Colonic mucosa (tissue), 4 donors: ENCODE measurements around the gene SFSWAP. TPM values are rescaled to one million over a fixed set of nuclear protein-coding genes. Genes with fewer than 3 reads are reported as not detected.

ENCODE experiments used
- DNase-seq: peaks from one replicate; pipeline ENCODE4 v3.0.0-alpha.2; 2020
- H3K27ac ChIP-seq: fragments of 200-600 bp; one replicate; pipeline ENCODE4 v1.8.0; 2021
- H3K27me3 ChIP-seq: fragments of 200-600 bp; one replicate; pipeline ENCODE4 v1.8.0; 2021
- H3K36me3 ChIP-seq: fragments of 200-600 bp; one replicate; pipeline ENCODE4 v1.8.0; 2021
- H3K4me1 ChIP-seq: fragments of 200-600 bp; one replicate; pipeline ENCODE4 v1.8.0; 2021; ENCODE audit warnings: mild to moderate bottlenecking
- H3K4me3 ChIP-seq: fragments of 200-600 bp; one replicate; pipeline ENCODE4 v1.8.0; 2021
- H3K9ac ChIP-seq, 2 donors: one replicate each; pipeline ENCODE4 v1.7.0; 2013; ENCODE audit warnings: control low read depth in 2 of 2, low read depth in 2 of 2, low read length in 2 of 2
- H3K9me3 ChIP-seq: fragments of 200-600 bp; one replicate; pipeline ENCODE4 v1.8.0; 2021
- intact Hi-C: fragments of 100-400 bp; cut with DNase I; formaldehyde crosslinking; loops from one replicate; pipeline ENCODE4 v1.14.1; 2022
- total RNA-seq, 2 donors: library from RNA; stranded (reverse); fragmentation: NEBNext Ultra II Directional in 1 of 2; extraction: Animal tissue kit (Norgen Biotek cat#: 25700) in 1 of 2; gene quantifications; one replicate each; pipeline ENCODE4 v1.2.1, GENCODE V29; 2021
- TF ChIP-seq, protein P1 (sequence below): fragments of 200-600 bp; IDR thresholded peaks from one replicate; pipeline ENCODE4 v1.8.0; 2022; ENCODE audit warnings: antibody characterized with exemption, mild to moderate bottlenecking
- donor health status: healthy.
- donor health status: DM: no; HTN: no; CAD: no.
- donor health status: DM: no; HTN: no; CAD: no.

SFSWAP gene
- total RNA-seq, 2 donors from 2014 or later = 28.2 to 35.6 TPM

DNA sequence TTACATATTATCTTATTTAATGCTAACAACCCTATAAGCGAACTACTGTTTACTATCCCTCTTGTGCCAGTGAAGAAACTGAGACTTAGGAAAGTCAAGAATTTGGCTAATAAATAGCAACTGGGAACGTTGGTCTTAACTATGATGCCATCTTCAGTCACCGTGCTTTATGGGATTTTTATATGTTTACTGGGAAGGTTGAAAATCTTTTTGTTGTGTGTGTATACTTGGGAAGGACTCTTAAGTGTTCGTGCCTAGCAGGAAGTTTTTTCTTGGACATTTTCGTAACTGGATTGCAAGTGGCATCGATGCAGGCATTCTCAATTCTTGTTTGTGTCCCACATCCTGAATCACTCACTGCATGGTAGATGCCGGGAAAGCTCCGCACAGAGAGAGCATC lies 9.4 kb downstream of the SFSWAP start:
- peaks cover 8% of the 10 kb centered on the region for H3K36me3 ChIP-seq
- intact Hi-C loops = no loop called here
- no peaks in the 10 kb centered on the region for H3K27me3 ChIP-seq
- DNase-seq = no peak
- no peak overlapping the region for H3K9ac ChIP-seq
- H3K27ac ChIP-seq = no peak overlapping the region
- H3K4me3 ChIP-seq = no peak overlapping the region
- TF ChIP-seq, protein P1, sequence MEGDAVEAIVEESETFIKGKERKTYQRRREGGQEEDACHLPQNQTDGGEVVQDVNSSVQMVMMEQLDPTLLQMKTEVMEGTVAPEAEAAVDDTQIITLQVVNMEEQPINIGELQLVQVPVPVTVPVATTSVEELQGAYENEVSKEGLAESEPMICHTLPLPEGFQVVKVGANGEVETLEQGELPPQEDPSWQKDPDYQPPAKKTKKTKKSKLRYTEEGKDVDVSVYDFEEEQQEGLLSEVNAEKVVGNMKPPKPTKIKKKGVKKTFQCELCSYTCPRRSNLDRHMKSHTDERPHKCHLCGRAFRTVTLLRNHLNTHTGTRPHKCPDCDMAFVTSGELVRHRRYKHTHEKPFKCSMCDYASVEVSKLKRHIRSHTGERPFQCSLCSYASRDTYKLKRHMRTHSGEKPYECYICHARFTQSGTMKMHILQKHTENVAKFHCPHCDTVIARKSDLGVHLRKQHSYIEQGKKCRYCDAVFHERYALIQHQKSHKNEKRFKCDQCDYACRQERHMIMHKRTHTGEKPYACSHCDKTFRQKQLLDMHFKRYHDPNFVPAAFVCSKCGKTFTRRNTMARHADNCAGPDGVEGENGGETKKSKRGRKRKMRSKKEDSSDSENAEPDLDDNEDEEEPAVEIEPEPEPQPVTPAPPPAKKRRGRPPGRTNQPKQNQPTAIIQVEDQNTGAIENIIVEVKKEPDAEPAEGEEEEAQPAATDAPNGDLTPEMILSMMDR = no peak
- no peaks in the 10 kb centered on the region for H3K4me1 ChIP-seq
- H3K9me3 ChIP-seq = no peaks in the 10 kb centered on the region

GRCh38 chr12:131720921-131721320 lies 10.0 kb downstream of the SFSWAP start:
- no peak overlapping the region for H3K4me3 ChIP-seq
- no peak for DNase-seq
- H3K9me3 ChIP-seq = no peaks in the 10 kb centered on the region
- H3K36me3 ChIP-seq = peaks cover 8% of the 10 kb centered on the region
- TF ChIP-seq, protein P1 = no peak
- H3K9ac ChIP-seq = no peak overlapping the region
- H3K4me1 ChIP-seq = no peaks in the 10 kb centered on the region
- H3K27me3 ChIP-seq = no peaks in the 10 kb centered on the region
- intact Hi-C loops = no loop called here
- no peak overlapping the region for H3K27ac ChIP-seq

GRCh38 chr12:131721548-131721947 lies 10.7 kb downstream of the SFSWAP start:
- H3K27ac ChIP-seq = no peak overlapping the region
- TF ChIP-seq, protein P1 = no peak
- H3K4me1 ChIP-seq = no peaks in the 10 kb centered on the region
- no peak overlapping the region for H3K4me3 ChIP-seq
- H3K27me3 ChIP-seq = no peaks in the 10 kb centered on the region
- H3K9me3 ChIP-seq = no peaks in the 10 kb centered on the region
- no peak overlapping the region for H3K9ac ChIP-seq
- peaks cover 8% of the 10 kb centered on the region for H3K36me3 ChIP-seq
- no peak for DNase-seq
- intact Hi-C loops = no loop called here

GRCh38 chr12:131723532-131723931 lies 12.6 kb downstream of the SFSWAP start:
- Histone ChIP-seq H3K27ac (no peak overlapping the region), H3K9me3 (no peaks in the 10 kb centered on the region), H3K4me1 (no peaks in the 10 kb centered on the region), H3K36me3 (peaks cover 13% of the 10 kb centered on the region), H3K9ac (no peak overlapping the region), H3K27me3 (no peaks in the 10 kb centered on the region), H3K4me3 (no peak overlapping the region)
- TF ChIP-seq, protein P1 = no peak
- intact Hi-C loops = no loop called here
- no peak for DNase-seq

DNA sequence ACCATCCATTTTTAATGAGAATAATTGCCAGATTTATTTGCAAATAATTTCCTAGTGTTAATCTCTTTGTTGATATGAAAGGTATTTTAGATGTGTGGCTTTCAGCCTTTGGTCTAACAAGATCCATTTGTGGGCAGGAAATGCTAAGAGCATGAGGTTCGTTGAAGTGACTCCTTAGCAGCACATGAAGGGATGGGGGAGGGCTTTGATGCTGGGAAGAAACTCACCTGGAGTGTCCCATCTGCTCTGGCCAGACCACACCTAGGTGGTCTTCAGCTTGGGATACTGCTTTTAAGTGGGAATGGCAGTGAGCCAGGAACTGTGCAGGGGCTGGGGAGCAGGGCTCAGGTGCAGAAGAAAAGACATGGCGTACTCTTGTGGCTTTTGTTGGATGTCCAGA lies 13.6 kb downstream of the SFSWAP start:
- no peaks in the 10 kb centered on the region for H3K4me1 ChIP-seq
- no peaks in the 10 kb centered on the region for H3K9me3 ChIP-seq
- H3K9ac ChIP-seq = no peak overlapping the region
- no peak overlapping the region for H3K27ac ChIP-seq
- no peaks in the 10 kb centered on the region for H3K27me3 ChIP-seq
- no peak overlapping the region for H3K4me3 ChIP-seq
- peaks cover 13% of the 10 kb centered on the region for H3K36me3 ChIP-seq
- TF ChIP-seq, protein P1 = no peak
- DNase-seq = no peak
- intact Hi-C loops = no loop called here

DNA sequence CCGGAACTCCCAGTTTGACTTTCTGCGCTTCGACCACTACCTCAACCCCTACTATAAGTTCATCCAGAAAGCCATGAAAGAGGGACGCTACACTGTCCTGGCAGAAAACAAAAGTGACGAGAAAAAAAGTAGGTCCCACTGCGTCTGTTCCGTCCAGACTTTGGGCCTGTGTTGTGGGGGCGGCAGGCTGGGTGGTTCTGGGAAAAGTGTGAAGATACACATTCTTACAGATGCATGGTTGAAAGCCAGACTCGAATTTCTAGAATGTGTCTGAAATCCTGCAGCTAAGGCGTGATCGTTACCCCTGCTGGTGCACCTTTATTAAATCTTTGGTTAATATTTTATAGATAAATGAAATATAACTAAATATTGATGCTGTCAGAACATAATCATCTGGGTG lies 14.6 kb downstream of the SFSWAP start:
- DNase-seq = no peak

More for the DNA sequence above, 14.6 kb downstream of the SFSWAP start:
- no peaks in the 10 kb centered on the region for H3K27me3 ChIP-seq
- intact Hi-C loops = no loop called here
- no peak overlapping the region for H3K27ac ChIP-seq
- H3K9me3 ChIP-seq = no peaks in the 10 kb centered on the region
- no peaks in the 10 kb centered on the region for H3K4me1 ChIP-seq
- peaks cover 21% of the 10 kb centered on the region for H3K36me3 ChIP-seq
- no peak overlapping the region for H3K4me3 ChIP-seq
- TF ChIP-seq, protein P1 = no peak
- no peak overlapping the region for H3K9ac ChIP-seq
